Urinary bladder (tissue), 4 donors: ENCODE data around the gene EHBP1. TPM values are rescaled to one million over a fixed set of nuclear protein-coding genes. Genes with fewer than 3 reads are reported as not detected.
A peak's percentile ranks its signal among the peaks of the same experiment; 100 is the strongest.

Experiments
- DNase-seq: peaks from one replicate; pipeline ENCODE4 v3.0.0-alpha.2; 2015; ENCODE audit errors: extremely low spot score
- H3K27ac ChIP-seq: one replicate; pipeline ENCODE4 v1.5.1; 2013; ENCODE audit warnings: low read depth, mild to moderate bottlenecking, moderate library complexity
- H3K36me3 ChIP-seq: one replicate; pipeline ENCODE4 v1.6.1; 2013; ENCODE audit warnings: mild to moderate bottlenecking, moderate library complexity; ENCODE audit not compliant: insufficient read depth
- H3K4me1 ChIP-seq: one replicate; pipeline ENCODE4 v1.6.1; 2013; ENCODE audit warnings: mild to moderate bottlenecking, moderate library complexity; ENCODE audit not compliant: insufficient read depth
- H3K4me3 ChIP-seq: one replicate; pipeline ENCODE4 v1.5.1; 2013; ENCODE audit warnings: low read depth, low read length
- WGBS: extraction: QIAGEN DNeasy Blood & Tissue Kit; methylation state at CpG from one replicate; pipeline ENCODE4 v1.1.7; 2013; 5-methylcytosine and 5-hydroxymethylcytosine counted together
- polyA plus RNA-seq: library from polyadenylated mRNA; stranded (reverse); fragments of 200-250 nt; gene quantifications from one replicate; pipeline ENCODE4 v1.2.3, GENCODE V29; 2013
- total RNA-seq: library from RNA; depleted of rRNA; stranded (reverse); fragments of >200 nt; gene quantifications from one replicate; pipeline ENCODE4 v1.2.3, GENCODE V29; 2014
- donor health status: healthy with polysubstance abuse.
- donor health status: healthy.

Gene EHBP1
- total and polyA plus RNA-seq, 2 donors = 41.0 to 145 TPM

DNA sequence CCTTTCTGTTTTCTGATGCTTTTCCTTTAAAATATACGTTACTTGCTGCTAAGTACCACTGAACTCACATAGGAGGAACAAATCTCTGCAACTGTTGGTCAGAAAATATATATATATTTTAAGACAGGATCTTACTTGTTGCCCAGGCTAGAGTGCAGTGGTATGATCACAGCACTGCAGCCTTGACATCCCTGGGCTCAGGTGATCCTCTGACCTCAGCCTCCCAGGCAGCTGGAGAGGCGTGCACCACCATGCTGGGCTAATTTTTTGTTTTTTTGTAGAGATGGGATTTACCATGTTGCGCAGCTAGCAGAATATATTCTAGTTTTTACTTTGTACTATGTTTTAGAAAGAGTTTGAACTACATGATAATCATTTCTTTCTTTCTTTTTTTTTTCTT lies 51.5 kb downstream of the EHBP1 start:
- no peak for DNase-seq
- no peak overlapping the region for H3K4me3 ChIP-seq
- 99% methylated on average over 3 of the region's 3 CpGs for WGBS
- no peaks in the 10 kb centered on the region for H3K4me1 ChIP-seq
- no peaks in the 10 kb centered on the region for H3K36me3 ChIP-seq
- no peak overlapping the region for H3K27ac ChIP-seq

- no peak for DNase-seq
- WGBS = over 99% methylated on average over 2 of the region's 2 CpGs
- H3K4me1 ChIP-seq = no peaks in the 10 kb centered on the region
- no peak overlapping the region for H3K4me3 ChIP-seq
- no peak overlapping the region for H3K27ac ChIP-seq
- H3K36me3 ChIP-seq = no peaks in the 10 kb centered on the region
These were observed 54.5 kb downstream of the EHBP1 start for GRCh38 chr2:62760026-62760425.

DNA sequence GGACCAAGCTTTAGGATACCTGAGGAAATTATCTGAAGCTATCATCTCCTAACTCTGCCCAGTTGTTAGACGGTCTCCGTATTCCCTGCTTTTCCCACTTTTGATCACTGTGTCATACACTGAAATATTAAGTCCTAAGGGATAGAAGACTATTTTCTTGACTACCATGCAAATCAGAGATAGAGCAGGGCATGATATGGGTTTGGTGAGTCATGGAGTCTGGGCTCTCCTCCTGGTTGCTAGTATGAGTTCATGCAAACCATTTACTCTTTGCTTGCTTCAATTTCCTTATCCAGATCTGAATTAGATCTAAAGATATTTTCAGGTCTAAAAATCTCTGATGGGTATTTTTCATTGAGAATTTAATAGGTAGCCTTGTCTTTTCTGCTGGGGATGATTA lies 55.0 kb downstream of the EHBP1 start:
- WGBS = 97% methylated on average over 2 of the region's 2 CpGs
- no peak overlapping the region for H3K4me3 ChIP-seq
- no peaks in the 10 kb centered on the region for H3K36me3 ChIP-seq
- H3K27ac ChIP-seq = no peak overlapping the region
- H3K4me1 ChIP-seq = no peaks in the 10 kb centered on the region
- no peak for DNase-seq

- no peak for DNase-seq
- Histone ChIP-seq H3K27ac (no peak overlapping the region), H3K36me3 (no peaks in the 10 kb centered on the region), H3K4me1 (no peaks in the 10 kb centered on the region), H3K4me3 (no peak overlapping the region)
- 93% methylated on average over 3 of the region's 3 CpGs for WGBS
These were observed 60.3 kb downstream of the EHBP1 start for GRCh38 chr2:62765619-62766376.

GRCh38 chr2:62768615-62769014 lies 63.1 kb downstream of the EHBP1 start:
- no peaks in the 10 kb centered on the region for H3K4me1 ChIP-seq
- no peaks in the 10 kb centered on the region for H3K36me3 ChIP-seq
- WGBS = 33% methylated on average over 3 of the region's 3 CpGs
- H3K4me3 ChIP-seq = no peak overlapping the region
- H3K27ac ChIP-seq = no peak overlapping the region
- DNase-seq = no peak

GRCh38 chr2:62770629-62771028 lies 65.1 kb downstream of the EHBP1 start:
- no peak for DNase-seq
- H3K36me3 ChIP-seq = no peaks in the 10 kb centered on the region
- no peak overlapping the region for H3K4me3 ChIP-seq
- H3K4me1 ChIP-seq = no peaks in the 10 kb centered on the region
- 74% methylated on average over 4 of the region's 4 CpGs for WGBS
- H3K27ac ChIP-seq = no peak overlapping the region

DNA sequence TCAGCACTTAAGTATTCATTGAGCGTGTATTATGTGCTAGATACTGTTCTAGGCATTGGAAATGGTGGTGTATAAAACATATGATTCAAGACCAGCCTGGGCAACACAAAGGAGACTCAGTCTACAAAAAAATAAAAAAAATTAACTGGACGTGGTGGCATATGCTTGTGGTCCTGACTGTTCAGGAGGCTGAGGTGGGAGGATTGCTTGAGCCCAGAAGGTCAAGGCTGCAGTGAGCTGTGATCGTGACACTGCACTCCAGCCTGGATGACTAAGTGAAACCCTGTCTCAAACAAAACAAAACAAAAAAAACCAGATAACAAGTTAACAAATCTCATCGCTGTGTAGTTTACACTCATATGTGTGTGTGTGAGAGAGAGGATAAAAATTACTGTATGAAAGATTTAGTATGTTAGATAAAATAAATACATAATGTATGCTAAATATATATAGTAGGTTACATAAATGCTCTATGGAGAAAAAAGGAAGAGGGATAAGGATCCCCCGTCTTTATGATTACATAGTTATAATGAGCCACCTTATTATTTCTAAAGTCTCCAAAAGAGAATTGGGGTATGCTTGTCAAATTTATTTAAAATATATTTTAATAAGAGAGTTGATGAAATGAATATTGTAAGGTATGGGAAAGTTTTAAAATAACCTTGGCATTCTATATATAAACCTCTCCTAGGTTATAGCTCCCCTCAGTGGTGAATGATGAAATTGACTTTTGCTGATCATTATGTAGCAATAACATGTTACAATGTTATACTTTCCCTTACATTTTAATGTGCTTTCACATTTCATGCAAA lies 69.2 kb downstream of the EHBP1 start:
- 56% methylated on average over 5 of the region's 5 CpGs for whole genome bisulfite sequencing
- peak; percentile 18 for DNase-seq
- Histone ChIP-seq H3K4me3 (no peak overlapping the region), H3K36me3 (no peaks in the 10 kb centered on the region), H3K4me1 (no peaks in the 10 kb centered on the region), H3K27ac (no peak overlapping the region)

GRCh38 chr2:62775367-62775668 lies 69.8 kb downstream of the EHBP1 start:
- no peak overlapping the region for H3K27ac ChIP-seq
- no peak for DNase-seq
- 38% methylated on average over 2 of the region's 2 CpGs for WGBS

DNA sequence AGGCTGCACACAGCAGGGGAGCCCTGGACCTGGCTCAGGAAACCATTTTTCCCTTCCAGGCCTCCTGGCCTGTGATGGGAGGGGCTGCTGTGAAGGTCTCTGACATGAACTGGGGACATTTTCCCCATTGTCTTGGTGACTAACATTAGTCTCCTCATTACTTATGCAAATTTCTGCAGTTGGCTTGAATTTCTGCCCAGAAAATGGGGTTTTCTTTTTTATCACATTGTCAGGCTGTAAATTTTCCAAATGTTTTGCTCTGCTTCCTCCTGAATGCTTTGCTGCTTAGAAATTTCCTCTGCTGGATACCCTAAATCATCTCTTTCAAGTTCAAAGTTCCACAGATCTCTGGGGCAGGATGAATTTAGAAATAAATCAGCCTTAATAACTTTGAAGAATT lies 78.2 kb downstream of the EHBP1 start:
- DNase-seq = no peak
- no peak overlapping the region for H3K4me3 ChIP-seq
- H3K36me3 ChIP-seq = no peaks in the 10 kb centered on the region
- H3K4me1 ChIP-seq = no peaks in the 10 kb centered on the region
- no peak overlapping the region for H3K27ac ChIP-seq

More at GRCh38 chr2:62775367-62775668, 69.8 kb downstream of the EHBP1 start:
- Histone ChIP-seq H3K36me3 (no peaks in the 10 kb centered on the region), H3K4me3 (no peak overlapping the region), H3K4me1 (no peaks in the 10 kb centered on the region)

DNA sequence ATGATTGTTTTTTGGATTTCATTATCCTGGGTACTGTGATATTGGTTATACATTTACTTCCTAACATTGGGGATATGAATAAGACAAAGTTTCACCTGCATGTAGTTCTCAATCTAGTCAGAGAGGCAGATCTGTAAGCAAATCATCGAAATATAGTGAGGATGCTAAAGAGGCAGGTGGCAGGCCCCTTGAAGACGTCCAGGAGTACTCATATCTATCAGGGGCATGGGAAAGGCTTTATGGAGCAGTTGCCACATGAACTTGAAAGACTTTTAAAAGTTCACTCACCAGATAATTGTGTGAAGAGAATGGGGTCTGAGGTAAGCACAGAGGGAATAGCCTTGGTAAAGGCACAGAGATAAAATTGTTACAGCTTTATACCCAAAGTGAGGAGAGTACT lies 78.8 kb downstream of the EHBP1 start:
- no peak overlapping the region for H3K27ac ChIP-seq
- no peak for DNase-seq
- H3K36me3 ChIP-seq = no peaks in the 10 kb centered on the region
- no peak overlapping the region for H3K4me3 ChIP-seq
- H3K4me1 ChIP-seq = no peaks in the 10 kb centered on the region
- WGBS = 75% methylated on average over 2 of the region's 2 CpGs

- Histone ChIP-seq H3K4me3 (no peak overlapping the region), H3K27ac (no peak overlapping the region), H3K36me3 (no peaks in the 10 kb centered on the region), H3K4me1 (no peaks in the 10 kb centered on the region)
- DNase-seq = no peak
- 96% methylated on average over 3 of the region's 3 CpGs for WGBS
These were observed 79.7 kb downstream of the EHBP1 start for GRCh38 chr2:62785216-62785615.

DNA sequence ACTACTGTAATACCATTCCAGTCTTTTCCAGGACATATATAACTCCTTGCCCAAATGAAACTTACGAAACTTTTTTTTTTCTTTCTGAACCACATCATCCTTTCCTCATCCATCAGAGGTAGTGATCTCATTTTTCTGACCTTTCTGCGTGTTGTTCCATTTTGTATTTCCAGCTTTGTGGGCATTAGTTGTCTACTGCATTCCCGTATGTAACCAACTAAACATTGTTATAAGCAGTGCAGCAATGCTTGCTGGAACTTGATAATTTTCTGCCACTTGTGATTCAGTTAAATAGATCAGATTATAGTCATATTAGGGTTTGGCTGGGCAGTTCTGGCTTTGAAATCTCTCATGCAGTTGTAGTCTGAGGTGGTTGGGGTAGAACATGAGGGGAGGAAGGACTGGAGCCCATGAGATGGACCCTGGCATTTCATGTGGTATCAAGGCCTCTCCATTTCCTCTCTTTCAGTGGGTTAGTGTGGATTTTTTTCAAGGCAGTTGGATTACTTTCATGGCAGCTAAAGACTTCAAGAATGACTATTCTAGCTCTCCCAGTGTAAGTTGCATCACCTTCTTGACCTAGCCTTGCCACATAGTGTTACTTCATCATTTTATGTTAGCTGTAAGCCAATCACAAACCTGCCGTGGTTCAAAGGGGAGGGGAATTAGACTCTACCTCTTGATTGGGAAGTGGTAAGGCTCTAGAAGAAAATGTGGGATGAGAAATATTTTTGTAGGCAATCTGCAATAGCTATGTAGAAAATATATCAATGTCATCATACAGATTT lies 80.5 kb downstream of the EHBP1 start:
- no peak for DNase-seq
- Histone ChIP-seq H3K4me1 (no peaks in the 10 kb centered on the region), H3K36me3 (no peaks in the 10 kb centered on the region), H3K4me3 (no peak overlapping the region), H3K27ac (no peak overlapping the region)
- 93% methylated on average over 4 of the region's 4 CpGs for WGBS

GRCh38 chr2:62787386-62787785 lies 81.9 kb downstream of the EHBP1 start:
- no peaks in the 10 kb centered on the region for H3K36me3 ChIP-seq
- H3K4me3 ChIP-seq = no peak overlapping the region
- no peak for DNase-seq
- 51% methylated on average over 2 of the region's 2 CpGs for WGBS
- H3K4me1 ChIP-seq = no peaks in the 10 kb centered on the region
- H3K27ac ChIP-seq = no peak overlapping the region

DNA sequence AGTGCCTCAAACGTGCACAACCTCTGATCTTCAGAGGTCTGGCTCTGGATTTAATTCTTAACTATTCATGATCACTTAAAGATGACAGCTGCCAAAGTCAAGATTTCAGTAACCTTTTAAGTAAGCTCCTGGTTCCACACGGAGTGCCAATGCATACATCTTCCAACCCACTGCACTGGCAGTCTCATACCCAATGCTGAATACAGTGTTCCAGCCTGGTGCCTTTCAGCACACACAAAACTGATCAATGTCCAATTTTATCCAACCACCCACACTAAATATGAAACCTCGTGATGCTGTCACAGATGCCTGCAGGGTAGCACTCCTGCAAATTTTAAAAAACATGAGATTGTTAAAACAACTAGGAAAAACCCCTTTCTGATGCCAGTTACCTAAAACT lies 84.0 kb downstream of the EHBP1 start:
- H3K4me1 ChIP-seq = no peaks in the 10 kb centered on the region
- no peak for DNase-seq

More for the DNA sequence above, 84.0 kb downstream of the EHBP1 start:
- 66% methylated on average over 3 of the region's 3 CpGs for WGBS
- Histone ChIP-seq H3K36me3 (no peaks in the 10 kb centered on the region), H3K27ac (no peak overlapping the region), H3K4me3 (no peak overlapping the region)
